GM18868 (cell line): Measurements from ENCODE around the gene GALNT15.

Experiments used
- ATAC-seq: cut with Tn5 transposase; IDR thresholded peaks from one replicate; pipeline ENCODE4 v1.9.1; 2021; ENCODE audit warnings: mild to moderate bottlenecking, moderate library complexity; ENCODE audit not compliant: unreplicated experiment

GALNT15 gene

GRCh38 chr3:16186086-16186485 is 11.6 kb downstream of the GALNT15 start:
- ATAC-seq: no peak

- no peak for ATAC-seq
These were observed 12.1 kb downstream of the GALNT15 start for GRCh38 chr3:16186565-16186964.

- no peak for ATAC-seq
These were observed 12.8 kb downstream of the GALNT15 start for GRCh38 chr3:16187213-16187790.

- no peak for ATAC-seq
These were observed 13.6 kb downstream of the GALNT15 start for GRCh38 chr3:16188071-16188470.

- no peak for ATAC-seq
These were observed 14.7 kb downstream of the GALNT15 start for GRCh38 chr3:16189201-16189600.

- no peak for ATAC-seq
These were observed 16.2 kb downstream of the GALNT15 start for GRCh38 chr3:16190704-16191103.

GRCh38 chr3:16191591-16191990 is 17.1 kb downstream of the GALNT15 start:
- no peak for ATAC-seq

- ATAC-seq: no peak
These were observed 17.8 kb downstream of the GALNT15 start for GRCh38 chr3:16192176-16192811.

- no peak for ATAC-seq
These were observed 23.9 kb downstream of the GALNT15 start for GRCh38 chr3:16198427-16198826.

- ATAC-seq: no peak
These were observed 25.3 kb downstream of the GALNT15 start for GRCh38 chr3:16199769-16200168.

- no peak for ATAC-seq
These were observed 25.9 kb downstream of the GALNT15 start for GRCh38 chr3:16200411-16200810.

GRCh38 chr3:16203031-16203430 is 28.6 kb downstream of the GALNT15 start:
- no peak for ATAC-seq

GRCh38 chr3:16203671-16204629 is 29.5 kb downstream of the GALNT15 start:
- no peak for ATAC-seq

GRCh38 chr3:16204751-16205150 is 30.3 kb downstream of the GALNT15 start:
- ATAC-seq: no peak

GRCh38 chr3:16205156-16205870 is 30.8 kb downstream of the GALNT15 start:
- no peak for ATAC-seq

- ATAC-seq: no peak
These were observed 32.6 kb downstream of the GALNT15 start for GRCh38 chr3:16207031-16207430.

GRCh38 chr3:16211176-16211904 is 36.9 kb downstream of the GALNT15 start:
- no peak for ATAC-seq

- ATAC-seq: no peak
These were observed 39.9 kb downstream of the GALNT15 start for GRCh38 chr3:16214366-16214765.

GRCh38 chr3:16216373-16216935 is 42.0 kb downstream of the GALNT15 start:
- no peak for ATAC-seq

GRCh38 chr3:16219777-16220176 is 45.3 kb downstream of the GALNT15 start:
- no peak for ATAC-seq
